HEK293 (cell line): ENCODE data around the gene CHST3.

Experiments
- CTCF ChIA-PET: fragments of 350-600 bp; formaldehyde crosslinking; extraction: SDS; loops from one replicate; lab custom pipeline; 2021; ENCODE audit warnings: antibody characterized with exemption; lab: Yijun Ruan, JAX
- POLR2A ChIA-PET: fragments of 300-600 bp; formaldehyde crosslinking; extraction: SDS; loops from one replicate; lab custom pipeline; 2020; ENCODE audit warnings: antibody characterized with exemption, inconsistent platforms; lab: Yijun Ruan, JAX
- H3K27ac ChIP-seq: fragments of 200-500 bp; sonication (Bioruptor generic); 2 replicates; pipeline ENCODE4 v1.5.1; 2014; ENCODE audit warnings: low read depth, low read length, control low read depth, inconsistent platforms; ENCODE audit errors: extremely low read depth
- H3K36me3 ChIP-seq, 2 experiments: fragments of 200-500 bp in 1 of 2; sonication (Bioruptor generic) in 1 of 2; 1 replicate in 1 of 2; 2 replicates in 1 of 2; pipeline ENCODE4 v1.5.1; 2014 to 2017; ENCODE audit warnings: inconsistent platforms in 2 of 2, low read length in 2 of 2; ENCODE audit not compliant: control insufficient read depth in 2 of 2, insufficient read depth in 1 of 2
- H3K4me1 ChIP-seq: fragments of 200-500 bp; sonication (Bioruptor generic); 2 replicates; pipeline ENCODE4 v1.5.1; 2014; ENCODE audit warnings: mild to moderate bottlenecking, low read length, inconsistent platforms; ENCODE audit not compliant: control insufficient read depth, insufficient read depth
- H3K4me3 ChIP-seq: 2 replicates; pipeline ENCODE4 v1.5.1; 2011; ENCODE audit warnings: low read depth, mild to moderate bottlenecking, control low read depth, low read length, moderate library complexity
- H3K9me3 ChIP-seq: fragments of 200-500 bp; sonication (Bioruptor generic); 2 replicates; pipeline ENCODE4 v1.5.1; 2014; ENCODE audit warnings: low read depth, low read length, inconsistent platforms; ENCODE audit not compliant: control insufficient read depth, insufficient read depth
- BCL11B ChIP-seq: fragments of 450-650 bp; formaldehyde crosslinking; IDR thresholded peaks from 2 replicates; pipeline ENCODE4 v1.5.1; 2016; ENCODE audit warnings: low read depth, missing biosample characterization, missing genetic modification characterization
- ZBTB11 ChIP-seq: fragments of 450-650 bp; formaldehyde crosslinking; conservative IDR thresholded peaks from 2 replicates; pipeline ENCODE4 v1.5.1; 2016; ENCODE audit warnings: low read depth, missing biosample characterization, missing genetic modification characterization
- ZFHX2 ChIP-seq: fragments of 450-650 bp; formaldehyde crosslinking; conservative IDR thresholded peaks from 2 replicates; pipeline ENCODE4 v1.5.1; 2016; ENCODE audit warnings: missing biosample characterization, missing genetic modification characterization
- ZFP69B ChIP-seq: fragments of 450-650 bp; formaldehyde crosslinking; IDR thresholded peaks from 2 replicates; pipeline ENCODE4 v1.5.1; 2016; ENCODE audit warnings: missing biosample characterization, missing genetic modification characterization
- ZNF112 ChIP-seq: fragments of 450-650 bp; formaldehyde crosslinking; IDR thresholded peaks from 2 replicates; pipeline ENCODE4 v1.5.0; 2017; ENCODE audit warnings: missing biosample characterization, missing genetic modification characterization
- ZNF121 ChIP-seq: fragments of 450-650 bp; formaldehyde crosslinking; IDR thresholded peaks from 2 replicates; pipeline ENCODE4 v1.5.1; 2016; ENCODE audit warnings: missing biosample characterization, missing genetic modification characterization
- ZNF140 ChIP-seq: fragments of 450-650 bp; formaldehyde crosslinking; IDR thresholded peaks from 2 replicates; pipeline ENCODE4 v1.5.1; 2016; ENCODE audit warnings: missing biosample characterization, missing genetic modification characterization
- ZNF175 ChIP-seq: fragments of 450-650 bp; formaldehyde crosslinking; IDR thresholded peaks from 2 replicates; pipeline ENCODE4 v1.5.1; 2016; ENCODE audit warnings: missing biosample characterization, missing genetic modification characterization
- ZNF184 ChIP-seq: fragments of 450-650 bp; IDR thresholded peaks from 2 replicates; pipeline ENCODE4 v1.5.1; 2018; ENCODE audit warnings: missing biosample characterization, mild to moderate bottlenecking, missing genetic modification characterization
- ZNF211 ChIP-seq: fragments of 450-650 bp; formaldehyde crosslinking; IDR thresholded peaks from 2 replicates; pipeline ENCODE4 v1.5.1; 2016; ENCODE audit warnings: low read depth, missing biosample characterization, missing genetic modification characterization
- ZNF24 ChIP-seq: fragments of 450-650 bp; formaldehyde crosslinking; IDR thresholded peaks from 2 replicates; pipeline ENCODE4 v1.5.1; 2016; ENCODE audit warnings: missing biosample characterization, missing genetic modification characterization
- ZNF324 ChIP-seq: fragments of 450-650 bp; formaldehyde crosslinking; IDR thresholded peaks from 2 replicates; pipeline ENCODE4 v1.5.1; 2016; ENCODE audit warnings: missing biosample characterization, missing genetic modification characterization
- ZNF394 ChIP-seq: fragments of 450-650 bp; formaldehyde crosslinking; IDR thresholded peaks from 2 replicates; pipeline ENCODE4 v1.5.1; 2016; ENCODE audit warnings: missing biosample characterization, missing genetic modification characterization, mild to moderate bottlenecking, moderate library complexity, borderline replicate concordance
- ZNF48 ChIP-seq: fragments of 450-650 bp; formaldehyde crosslinking; IDR thresholded peaks from 2 replicates; pipeline ENCODE4 v1.5.1; 2016; ENCODE audit warnings: missing biosample characterization, missing genetic modification characterization
- ZNF501 ChIP-seq: fragments of 450-650 bp; formaldehyde crosslinking; IDR thresholded peaks from 2 replicates; pipeline ENCODE4 v1.5.1; 2016; ENCODE audit warnings: missing biosample characterization, missing genetic modification characterization
- ZNF530 ChIP-seq: fragments of 450-650 bp; formaldehyde crosslinking; IDR thresholded peaks from 2 replicates; pipeline ENCODE4 v1.5.1; 2016; ENCODE audit warnings: low read depth, missing biosample characterization, missing genetic modification characterization
- ZNF560 ChIP-seq: fragments of 450-650 bp; formaldehyde crosslinking; IDR thresholded peaks from 2 replicates; pipeline ENCODE4 v1.5.1; 2017; ENCODE audit warnings: missing biosample characterization, missing genetic modification characterization, borderline replicate concordance
- ZNF561 ChIP-seq: fragments of 450-650 bp; IDR thresholded peaks from 2 replicates; pipeline ENCODE4 v1.5.1; 2018; ENCODE audit warnings: missing biosample characterization, missing genetic modification characterization, borderline replicate concordance
- ZNF596 ChIP-seq: fragments of 450-650 bp; IDR thresholded peaks from 2 replicates; pipeline ENCODE4 v1.5.0; 2018; ENCODE audit warnings: missing biosample characterization, mild to moderate bottlenecking, missing genetic modification characterization, moderate library complexity
- ZNF623 ChIP-seq: fragments of 450-650 bp; formaldehyde crosslinking; IDR thresholded peaks from 2 replicates; pipeline ENCODE4 v1.5.1; 2016; ENCODE audit warnings: missing biosample characterization, missing genetic modification characterization
- ZNF768 ChIP-seq: fragments of 450-650 bp; formaldehyde crosslinking; IDR thresholded peaks from 2 replicates; pipeline ENCODE4 v1.5.1; 2018; ENCODE audit warnings: missing biosample characterization, mild to moderate bottlenecking, missing genetic modification characterization
- TF ChIP-seq, protein P1 (sequence below): fragments of 450-650 bp; formaldehyde crosslinking; IDR thresholded peaks from 2 replicates; pipeline ENCODE4 v1.5.1; 2016; ENCODE audit warnings: missing biosample characterization, missing genetic modification characterization

CHST3 gene

DNA sequence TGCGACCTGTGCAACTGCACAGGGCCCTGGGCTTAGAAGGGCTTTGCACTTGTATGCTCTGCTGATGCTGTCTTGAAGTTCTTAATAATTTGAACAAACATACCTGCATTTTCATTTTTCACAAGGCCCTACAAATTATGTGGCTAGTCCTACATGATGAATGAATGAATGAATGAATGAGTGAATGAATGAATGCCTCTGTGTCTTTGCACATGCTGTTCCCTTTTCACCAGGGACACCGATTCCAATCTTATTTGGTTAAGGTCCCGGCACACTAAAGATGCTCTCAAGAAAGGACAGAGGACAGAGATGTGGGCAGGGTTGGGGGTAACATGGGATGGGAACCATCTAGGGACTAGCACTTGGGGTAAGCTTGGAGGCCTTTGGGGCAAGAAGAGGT is 39.4 kb upstream of the CHST3 start:
- Histone ChIP-seq H3K4me3 (no peak overlapping the region), H3K27ac (no peak overlapping the region), H3K4me1 (peaks cover 11% of the 10 kb centered on the region; the same call in 1 of the 2 replicates), H3K9me3 (no peaks in the 10 kb centered on the region)
- CTCF ChIA-PET = interaction anchor here (1.0 to 1.1 kb wide), 2 partner anchors 11 to 126 kb away, joined by 4 read pairs; no protein-coding TSS in a partner anchor
- TF ChIP-seq ZNF24 (tag by site-specific recombination) = 0 out of 2 replicates have a peak, but pooled peaks have one; percentile 62
- no peak for TF ChIP-seq ZBTB11
- TF ChIP-seq, all 188 proteins: peak for 1
- H3K36me3 ChIP-seq = no peaks in the 10 kb centered on the region; a peak in 1 of 3 replicates
- POLR2A ChIA-PET = no interaction called here

- H3K9me3 ChIP-seq = no peaks in the 10 kb centered on the region
- H3K4me3 ChIP-seq = no peak overlapping the region
- TF ChIP-seq ZNF561 (tag by site-specific recombination) (no peak), ZNF530 (tag by site-specific recombination) (no peak), ZNF175 (tag by site-specific recombination) (no peak), ZNF768 (no peak), ZNF140 (no peak)
- TF ChIP-seq, protein P1, sequence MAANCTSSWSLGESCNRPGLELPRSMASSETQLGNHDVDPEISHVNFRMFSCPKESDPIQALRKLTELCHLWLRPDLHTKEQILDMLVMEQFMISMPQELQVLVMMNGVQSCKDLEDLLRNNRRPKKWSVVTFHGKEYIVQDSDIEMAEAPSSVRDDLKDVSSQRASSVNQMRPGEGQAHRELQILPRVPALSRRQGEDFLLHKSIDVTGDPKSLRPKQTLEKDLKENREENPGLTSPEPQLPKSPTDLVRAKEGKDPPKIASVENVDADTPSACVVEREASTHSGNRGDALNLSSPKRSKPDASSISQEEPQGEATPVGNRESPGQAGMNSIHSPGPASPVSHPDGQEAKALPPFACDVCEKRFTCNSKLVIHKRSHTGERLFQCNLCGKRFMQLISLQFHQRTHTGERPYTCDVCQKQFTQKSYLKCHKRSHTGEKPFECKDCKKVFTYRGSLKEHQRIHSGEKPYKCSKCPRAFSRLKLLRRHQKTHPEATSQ = no peak
- H3K36me3 ChIP-seq = no peaks in the 10 kb centered on the region; a peak in 1 of 3 replicates
- no peak overlapping the region for H3K27ac ChIP-seq
- CTCF ChIA-PET = no interaction called here
- POLR2A ChIA-PET = no interaction called here
- no peaks in the 10 kb centered on the region for H3K4me1 ChIP-seq
These were observed 37.0 kb upstream of the CHST3 start for GRCh38 chr10:71927159-71927558.

DNA sequence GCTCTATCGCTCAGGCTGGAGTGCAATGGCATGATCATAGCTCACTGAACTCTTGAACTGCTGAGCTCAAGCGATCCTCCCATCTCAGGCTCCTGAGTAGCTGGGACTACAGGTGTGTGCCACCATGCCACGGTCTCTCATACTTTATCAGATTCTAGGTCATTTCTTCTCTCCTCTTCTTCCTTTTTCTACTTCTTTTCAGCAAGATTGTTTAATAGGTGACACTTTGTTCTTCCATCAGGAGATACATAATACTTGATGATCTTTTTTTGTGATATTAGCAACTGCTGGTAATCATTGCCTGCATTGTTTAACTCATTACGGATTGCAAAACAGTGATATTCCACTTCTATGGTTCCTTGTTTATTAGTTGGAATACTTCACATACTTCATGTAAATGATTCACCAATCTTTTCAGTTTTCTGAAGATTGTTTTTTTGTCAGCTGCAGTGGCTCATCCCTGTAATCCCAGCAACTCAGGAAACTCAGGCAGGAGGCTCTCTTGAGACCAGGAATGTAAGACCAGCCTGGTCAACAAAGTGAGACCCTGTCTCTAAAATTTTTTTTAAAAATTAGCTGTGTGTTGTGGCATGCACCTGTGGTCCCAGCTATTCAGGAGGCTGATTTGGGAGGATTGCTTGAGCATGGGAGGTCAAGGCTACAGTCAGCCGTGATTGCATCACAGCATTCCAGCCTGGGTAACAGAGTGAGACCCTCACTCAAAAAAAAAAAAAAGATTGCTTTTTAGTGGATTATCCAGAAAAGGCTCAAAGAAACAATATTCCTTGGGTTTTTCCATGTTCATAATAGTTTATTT is 36.2 kb upstream of the CHST3 start:
- no peak overlapping the region for H3K4me3 ChIP-seq
- TF ChIP-seq ZNF623 (tag by site-specific recombination) (no peak), ZNF560 (no peak), BCL11B (tag by site-specific recombination) (no peak), ZNF501 (tag by site-specific recombination) (no peak), ZNF48 (tag by site-specific recombination) (no peak)
- TF ChIP-seq, all 188 proteins: peak for 0
- Histone ChIP-seq H3K27ac (no peak overlapping the region), H3K36me3 (no peaks in the 10 kb centered on the region; a peak in 1 of 3 replicates), H3K4me1 (no peaks in the 10 kb centered on the region), H3K9me3 (no peaks in the 10 kb centered on the region)
- CTCF ChIA-PET = interaction anchor here (1.0 kb wide), 1 partner anchor 30 kb away, joined by 4 read pairs; no protein-coding TSS in a partner anchor
- POLR2A ChIA-PET = no interaction called here

DNA sequence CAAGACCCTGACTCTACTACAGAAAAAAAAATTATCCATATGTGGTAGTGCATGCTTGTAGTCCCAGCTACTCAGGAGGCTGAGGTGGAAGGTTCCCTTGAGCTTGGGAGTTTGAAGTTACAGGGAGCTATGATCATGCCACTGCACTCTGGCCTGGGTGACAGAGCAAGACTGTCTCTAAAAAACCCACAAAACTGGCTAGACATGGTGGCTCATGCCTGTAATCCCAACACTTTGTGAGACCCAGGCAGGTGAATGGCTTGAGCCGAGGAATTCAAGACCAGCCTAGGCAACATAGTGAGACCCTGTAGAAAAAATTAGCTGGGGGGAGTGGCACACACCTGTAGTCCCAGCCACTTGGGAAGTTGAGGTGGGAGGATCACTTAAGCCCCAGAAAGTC is 32.9 kb upstream of the CHST3 start:
- Histone ChIP-seq H3K4me3 (no peak overlapping the region), H3K36me3 (no peaks in the 10 kb centered on the region; a peak in 1 of 3 replicates)
- CTCF ChIA-PET = interaction anchor here (0.9 kb wide), 1 partner anchor 50 kb away, joined by 3 read pairs; no protein-coding TSS in a partner anchor
- TF ChIP-seq ZNF184 (no peak), ZFHX2 (tag by site-specific recombination) (no peak), ZFP69B (tag by site-specific recombination) (no peak), ZNF394 (tag by site-specific recombination) (no peak), ZNF121 (tag by site-specific recombination) (no peak), ZNF324 (tag by site-specific recombination) (no peak), ZNF596 (no peak), ZNF211 (tag by site-specific recombination) (no peak), ZNF112 (no peak), ZNF768 (no peak)
- TF ChIP-seq, all 188 proteins: peak for 0
- Histone ChIP-seq H3K27ac (no peak overlapping the region), H3K4me1 (no peaks in the 10 kb centered on the region), H3K9me3 (no peaks in the 10 kb centered on the region)
- POLR2A ChIA-PET = no interaction called here
